PFSK-1 (cell line): ENCODE data around the gene SELENOW.

ENCODE experiments used
- FOXP2 ChIP-seq: optimal IDR thresholded peaks from 2 replicates; pipeline ENCODE3; 2011; ENCODE audit warnings: borderline replicate concordance, control low read depth, inconsistent platforms; ENCODE audit not compliant: insufficient read depth; ENCODE audit errors: extremely low read length, extremely low read depth
- POLR2AphosphoS5 ChIP-seq: IDR thresholded peaks from 2 replicates; pipeline ENCODE4 v1.6.1; 2012; ENCODE audit warnings: low read depth, mild to moderate bottlenecking, control low read depth, low read length, moderate library complexity
- SIN3A ChIP-seq: IDR thresholded peaks from 2 replicates; pipeline ENCODE4 v1.6.1; 2012; ENCODE audit warnings: mild to moderate bottlenecking, low read length, moderate library complexity, borderline replicate concordance; ENCODE audit not compliant: insufficient read depth
- TAF1 ChIP-seq: IDR thresholded peaks from 2 replicates; pipeline ENCODE4 v1.6.1; 2012; ENCODE audit warnings: low read length, control low read depth, borderline replicate concordance; ENCODE audit not compliant: insufficient read depth
- TF ChIP-seq, protein P1 (sequence below), 2 experiments: IDR thresholded peaks; 2 replicates each; pipeline versions ENCODE4 v1.6.1 to v1.8.0; 2011 to 2012; ENCODE audit warnings: low read depth in 2 of 2, low read length in 2 of 2, control low read depth in 1 of 2, inconsistent platforms in 1 of 2, mild to moderate bottlenecking in 1 of 2, moderate library complexity in 1 of 2; ENCODE audit not compliant: insufficient read depth in 1 of 2

DNA sequence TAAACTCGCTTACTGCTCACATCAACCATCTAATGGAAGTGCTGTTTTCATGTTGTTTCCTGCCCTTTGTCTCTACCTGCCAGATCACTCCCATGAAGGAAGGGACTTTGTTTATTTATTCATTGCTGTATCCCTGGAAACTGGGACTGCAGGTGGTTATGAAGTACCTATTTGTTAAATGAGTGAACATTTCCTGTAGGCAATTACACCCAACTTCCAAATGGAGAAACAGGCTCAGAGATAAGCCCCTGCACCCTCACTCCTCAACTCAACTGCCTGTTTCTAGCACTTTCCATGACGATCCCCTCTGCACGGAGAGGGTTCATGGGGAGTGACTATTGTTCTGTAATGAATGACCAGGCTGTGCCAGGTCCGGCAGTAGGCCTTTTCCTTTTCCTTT is 1.9 kb upstream of the SELENOW start:
- TF ChIP-seq POLR2AphosphoS5: no peak
- no peak for TF ChIP-seq SIN3A
- TF ChIP-seq, protein P1, sequence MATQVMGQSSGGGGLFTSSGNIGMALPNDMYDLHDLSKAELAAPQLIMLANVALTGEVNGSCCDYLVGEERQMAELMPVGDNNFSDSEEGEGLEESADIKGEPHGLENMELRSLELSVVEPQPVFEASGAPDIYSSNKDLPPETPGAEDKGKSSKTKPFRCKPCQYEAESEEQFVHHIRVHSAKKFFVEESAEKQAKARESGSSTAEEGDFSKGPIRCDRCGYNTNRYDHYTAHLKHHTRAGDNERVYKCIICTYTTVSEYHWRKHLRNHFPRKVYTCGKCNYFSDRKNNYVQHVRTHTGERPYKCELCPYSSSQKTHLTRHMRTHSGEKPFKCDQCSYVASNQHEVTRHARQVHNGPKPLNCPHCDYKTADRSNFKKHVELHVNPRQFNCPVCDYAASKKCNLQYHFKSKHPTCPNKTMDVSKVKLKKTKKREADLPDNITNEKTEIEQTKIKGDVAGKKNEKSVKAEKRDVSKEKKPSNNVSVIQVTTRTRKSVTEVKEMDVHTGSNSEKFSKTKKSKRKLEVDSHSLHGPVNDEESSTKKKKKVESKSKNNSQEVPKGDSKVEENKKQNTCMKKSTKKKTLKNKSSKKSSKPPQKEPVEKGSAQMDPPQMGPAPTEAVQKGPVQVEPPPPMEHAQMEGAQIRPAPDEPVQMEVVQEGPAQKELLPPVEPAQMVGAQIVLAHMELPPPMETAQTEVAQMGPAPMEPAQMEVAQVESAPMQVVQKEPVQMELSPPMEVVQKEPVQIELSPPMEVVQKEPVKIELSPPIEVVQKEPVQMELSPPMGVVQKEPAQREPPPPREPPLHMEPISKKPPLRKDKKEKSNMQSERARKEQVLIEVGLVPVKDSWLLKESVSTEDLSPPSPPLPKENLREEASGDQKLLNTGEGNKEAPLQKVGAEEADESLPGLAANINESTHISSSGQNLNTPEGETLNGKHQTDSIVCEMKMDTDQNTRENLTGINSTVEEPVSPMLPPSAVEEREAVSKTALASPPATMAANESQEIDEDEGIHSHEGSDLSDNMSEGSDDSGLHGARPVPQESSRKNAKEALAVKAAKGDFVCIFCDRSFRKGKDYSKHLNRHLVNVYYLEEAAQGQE (IDR thresholded peaks at IDR 0.05; ENCODE audit: insufficient read depth in 1 of 2, low read depth in 2 of 2, low read length in 2 of 2): no peak
- no peak for TF ChIP-seq FOXP2
- no peak for TF ChIP-seq TAF1
